Amniotic stem cell (primary cell): Measurements from ENCODE around the gene CPSF4.
A peak's percentile ranks its signal among the peaks of the same experiment; 100 is the strongest.
"Not testable (repeated sequence)": the region's sequence is repeated elsewhere in the genome, so short reads cannot be mapped to it uniquely, and the experiment has no call there.

Source experiments
- DNase-seq: peaks from one replicate; lab custom pipeline; 2025; lab: John Stamatoyannopoulos, UW

The CPSF4 gene

DNA sequence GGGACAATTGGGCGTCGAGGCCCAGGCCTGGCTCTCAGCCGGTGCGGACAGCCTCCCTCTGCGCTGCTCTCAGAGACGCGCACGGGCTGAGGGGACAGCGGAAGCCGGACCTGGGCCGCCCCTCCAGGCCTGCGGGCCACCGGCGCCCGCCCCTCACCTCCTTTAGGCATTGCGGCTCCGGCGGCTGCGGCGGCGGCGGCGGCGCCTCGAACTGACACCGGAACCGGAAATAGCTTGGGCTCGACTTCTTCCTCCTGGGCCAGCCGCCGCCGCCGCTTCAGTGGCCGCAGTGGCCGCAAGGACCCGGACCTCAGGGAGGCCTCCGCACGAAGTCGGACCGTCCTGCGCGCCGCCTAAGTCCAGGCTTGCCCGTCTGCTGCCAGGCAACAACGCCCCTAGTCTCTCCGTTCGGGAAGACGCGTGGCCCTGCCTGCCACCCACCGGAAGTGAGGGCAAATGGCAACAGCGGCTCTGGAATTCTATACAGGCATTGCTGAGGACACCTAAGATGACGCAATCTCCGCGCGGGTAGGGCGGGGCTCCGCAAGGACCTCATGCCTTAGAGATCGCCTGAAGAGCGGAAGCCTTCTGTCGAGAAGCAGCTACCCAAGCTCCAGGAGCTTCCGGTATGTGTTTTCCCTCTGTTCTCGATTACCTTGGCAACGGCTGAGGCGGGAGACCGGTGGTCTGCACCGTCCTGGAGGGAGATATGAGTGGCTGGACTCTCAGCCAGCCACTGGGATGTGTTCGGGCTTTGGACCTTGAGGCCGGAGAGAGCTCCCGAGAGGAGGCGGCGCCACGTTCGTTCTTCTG lies 30.2 kb upstream of the CPSF4 start, which contains the start of the genes BUD31 and PDAP1:
Gene BUD31 (plus strand): TSS at position 591 of the 813 bp plus-strand sequence. CDS start 2,124 bp downstream, outside the sequence.
Gene PDAP1 (minus strand): TSS at position 219 of the 813 bp plus-strand sequence. CDS start 49 bp downstream, at position 170.
- DNase-seq: peak; percentile 88

DNA sequence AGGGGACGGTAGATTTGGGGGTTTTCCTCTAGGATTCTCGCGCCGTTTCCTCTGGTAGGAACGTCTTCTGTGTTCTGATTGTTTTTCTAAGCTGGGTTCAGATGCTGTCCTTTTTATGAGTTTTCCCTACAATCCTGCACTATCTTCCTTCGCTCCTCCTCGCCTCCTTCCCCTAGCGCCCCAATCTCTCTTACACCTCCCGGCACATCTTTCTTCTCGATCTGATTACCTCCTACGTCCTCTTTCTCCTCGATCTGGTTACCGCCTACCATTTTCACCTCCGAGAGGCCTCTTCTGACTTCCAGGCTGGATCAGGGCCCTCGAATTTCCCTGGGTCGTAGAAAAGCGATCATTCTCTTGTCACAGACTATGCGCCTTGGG lies 29.6 kb upstream of the CPSF4 start:
- no peak for DNase-seq

DNA sequence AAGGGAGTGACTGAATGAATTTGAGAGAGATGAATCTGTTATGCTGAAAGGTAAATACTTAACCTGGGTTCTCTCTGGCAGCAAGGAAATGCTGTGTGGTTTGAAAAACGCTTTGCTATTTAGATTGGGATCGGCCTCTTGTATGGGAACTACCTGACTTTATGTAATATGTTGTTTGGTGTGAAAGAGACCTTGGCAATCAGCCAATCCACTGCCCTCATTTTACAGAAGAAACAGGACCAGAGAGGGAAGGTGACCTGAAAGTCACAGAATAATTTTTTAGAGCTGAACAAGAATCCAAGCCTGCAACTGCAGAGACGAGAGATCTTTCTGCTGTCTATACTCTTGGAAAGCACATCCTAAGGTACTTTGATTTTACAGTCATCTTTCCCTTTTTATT lies 28.9 kb upstream of the CPSF4 start:
- no peak for DNase-seq

DNA sequence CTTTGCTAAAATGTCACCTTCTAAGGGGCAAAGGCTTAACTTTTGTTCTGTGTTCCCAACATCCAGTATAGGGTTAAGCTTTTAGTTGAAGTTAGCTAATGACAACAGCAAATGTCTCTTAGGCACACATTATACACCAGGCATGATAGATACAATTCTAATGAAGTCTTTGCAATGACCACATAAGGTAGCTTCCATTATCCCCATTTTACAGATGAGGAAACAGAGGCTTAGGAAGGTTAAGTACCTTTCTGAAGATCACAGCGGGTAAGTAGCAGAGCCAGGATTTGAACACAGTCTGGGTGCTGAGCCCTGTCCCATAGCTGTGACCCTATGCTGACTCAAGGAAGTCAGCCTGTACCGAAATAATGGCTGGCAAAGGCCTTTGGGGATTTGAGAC lies 28.1 kb upstream of the CPSF4 start:
- no peak for DNase-seq

DNA sequence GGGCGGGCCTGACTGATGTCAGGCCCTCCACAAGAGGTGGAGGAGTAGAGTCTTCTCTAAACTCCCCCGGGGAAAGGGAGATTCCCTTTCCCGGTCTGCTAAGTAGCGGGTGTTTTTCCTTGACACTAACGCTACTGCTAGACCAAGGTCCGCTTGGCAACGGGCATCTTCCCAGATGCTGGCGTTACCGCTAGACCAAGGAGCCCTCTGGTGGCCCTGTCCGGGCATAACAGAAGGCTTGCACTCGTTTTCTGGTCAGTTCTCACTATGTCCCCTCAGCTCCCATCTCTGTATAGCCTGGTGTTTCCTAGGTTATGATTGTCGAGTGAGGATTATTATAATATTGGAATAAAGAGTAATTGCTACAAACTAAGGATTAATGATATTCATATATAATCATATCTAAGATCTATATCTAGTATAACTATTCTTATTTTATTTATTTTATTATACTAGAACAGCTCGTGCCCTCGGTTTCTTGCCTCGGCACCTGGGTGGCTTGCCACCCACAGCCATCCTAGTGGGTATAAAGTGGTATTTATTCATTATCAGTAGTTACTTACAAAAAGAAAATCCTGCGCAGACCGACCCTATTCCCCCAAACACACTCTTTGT lies 23.1 kb upstream of the CPSF4 start:
- not testable (repeated sequence) for DNase-seq

DNA sequence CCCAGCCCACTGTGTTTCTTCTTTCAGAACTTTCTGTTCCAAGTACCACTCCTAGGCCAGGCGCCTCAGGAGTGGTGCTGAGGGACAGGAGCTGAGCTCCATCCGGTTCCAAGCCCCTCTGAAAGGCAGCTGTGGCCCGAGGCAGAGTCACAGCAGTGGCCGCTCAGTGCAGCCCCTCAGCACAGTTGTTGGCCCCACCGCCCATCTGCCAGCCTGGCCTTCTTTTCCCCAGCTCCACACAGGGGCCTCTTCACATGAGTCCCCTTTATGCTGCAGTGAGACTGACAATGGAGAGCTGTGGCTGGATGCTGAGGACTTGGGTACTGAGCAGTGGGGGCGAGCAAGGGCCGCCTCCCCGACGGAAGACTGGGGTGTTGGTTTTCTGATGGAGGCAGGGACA lies 20.5 kb upstream of the CPSF4 start:
- no peak for DNase-seq

DNA sequence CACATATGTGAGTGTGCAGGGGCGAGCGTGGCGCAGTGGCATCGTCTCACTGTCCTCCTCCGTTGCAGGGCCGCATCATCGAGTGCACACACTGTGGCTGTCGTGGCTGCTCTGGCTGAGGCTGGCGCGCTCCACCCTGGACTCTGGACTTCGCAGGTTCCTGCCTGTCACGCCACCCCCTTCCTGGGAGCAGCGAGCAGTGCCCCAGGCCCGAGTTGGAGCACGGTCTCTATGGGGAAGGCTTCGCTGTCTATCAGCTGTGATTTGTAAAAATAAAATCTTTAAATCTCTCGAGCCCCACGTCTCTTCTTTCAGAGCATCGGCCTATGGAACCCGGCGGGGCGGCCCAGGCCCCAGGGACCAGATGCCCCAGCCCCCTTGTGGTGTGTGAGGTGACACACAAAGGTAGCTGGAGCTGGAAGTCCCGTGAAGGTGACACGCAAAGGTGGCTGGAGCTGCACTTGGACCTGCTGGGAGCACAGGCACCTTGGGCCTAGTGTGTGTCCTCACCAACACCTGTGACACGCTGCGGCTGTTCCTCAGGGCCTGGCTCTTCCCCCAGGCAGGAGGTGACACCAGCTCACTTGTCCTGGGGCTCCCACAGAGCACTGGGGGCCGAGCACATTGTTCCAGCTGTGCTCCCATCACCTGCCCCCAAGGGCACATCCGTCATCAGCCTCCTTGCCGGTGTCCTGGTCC lies 19.3 kb upstream of the CPSF4 start:
- DNase-seq: no peak

DNA sequence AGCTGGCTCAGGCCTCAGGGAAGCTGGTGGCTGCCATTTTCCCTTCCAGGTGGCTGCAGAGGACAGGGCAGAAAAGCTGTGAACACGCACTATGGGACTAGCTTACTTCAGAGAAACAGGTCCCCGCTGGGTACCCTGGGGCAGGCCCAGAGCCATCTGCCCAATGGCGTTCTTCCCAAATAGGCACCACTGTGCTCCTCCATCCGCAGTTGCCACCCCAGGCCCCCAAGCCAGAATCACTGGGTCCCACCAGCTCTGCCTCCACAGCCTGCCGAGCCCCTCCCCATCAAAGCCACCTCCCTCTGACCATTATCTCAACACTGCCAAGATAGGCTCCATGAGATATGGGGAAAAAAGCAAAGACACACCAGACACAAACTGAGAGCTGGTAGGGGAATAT lies 18.5 kb upstream of the CPSF4 start:
- DNase-seq: no peak

DNA sequence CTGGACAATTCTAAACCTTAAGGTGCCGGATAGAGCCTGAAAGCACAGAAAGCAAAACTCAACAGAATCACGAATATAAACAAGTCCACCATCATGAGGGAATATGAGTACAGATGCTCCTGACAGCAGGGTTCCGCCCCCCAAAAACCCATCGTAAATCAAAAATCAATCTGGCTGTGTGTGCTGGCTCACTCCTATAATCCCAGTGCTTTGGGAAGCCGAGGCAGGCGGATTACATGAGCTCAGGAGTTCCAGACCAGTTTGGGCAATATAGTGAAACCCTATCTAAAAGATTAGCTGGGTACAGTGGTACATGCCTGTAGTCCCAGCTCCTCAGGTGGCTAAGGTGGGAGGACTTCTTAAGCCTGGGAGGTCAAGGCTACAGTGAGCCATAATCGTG lies 17.8 kb upstream of the CPSF4 start:
- DNase-seq: no peak

DNA sequence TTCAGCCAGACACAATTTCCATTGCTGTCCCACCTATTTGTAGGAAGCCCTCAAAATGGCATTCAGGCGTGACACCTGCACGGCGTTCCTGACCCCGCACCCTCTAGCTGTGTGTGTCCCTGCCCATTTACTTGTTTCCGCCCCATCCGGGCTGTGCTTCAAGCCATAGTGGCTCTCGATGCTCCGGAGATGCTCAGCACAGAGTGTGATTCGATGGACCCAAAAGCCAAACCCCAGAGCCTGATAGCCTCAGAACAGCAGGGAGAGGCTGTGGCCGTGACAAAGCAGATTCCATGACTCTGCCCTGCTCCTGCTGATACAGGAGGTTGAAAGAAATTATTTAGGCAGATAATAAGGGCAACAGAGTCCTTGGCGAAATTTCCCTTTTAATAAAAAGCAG lies 16.6 kb upstream of the CPSF4 start:
- no peak for DNase-seq

DNA sequence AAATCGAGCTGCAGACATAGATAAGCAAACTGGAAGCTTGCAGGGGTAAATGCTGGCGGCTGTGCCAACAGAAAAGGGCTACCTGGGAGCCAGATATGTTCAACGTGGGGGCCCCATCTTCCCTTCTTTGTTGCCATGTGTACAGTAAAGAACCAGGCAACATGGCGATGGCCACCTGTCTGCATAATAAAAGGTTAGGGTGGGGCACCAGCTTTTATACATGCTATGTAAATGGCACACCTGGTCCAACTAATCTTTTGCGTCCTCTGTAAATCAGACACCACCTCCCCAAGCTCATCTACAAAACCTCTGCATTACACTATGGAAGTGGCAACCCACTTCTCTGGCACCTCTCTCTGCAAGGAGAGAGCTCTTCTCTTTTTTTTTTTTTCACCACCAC lies 16.1 kb upstream of the CPSF4 start:
- no peak for DNase-seq

DNA sequence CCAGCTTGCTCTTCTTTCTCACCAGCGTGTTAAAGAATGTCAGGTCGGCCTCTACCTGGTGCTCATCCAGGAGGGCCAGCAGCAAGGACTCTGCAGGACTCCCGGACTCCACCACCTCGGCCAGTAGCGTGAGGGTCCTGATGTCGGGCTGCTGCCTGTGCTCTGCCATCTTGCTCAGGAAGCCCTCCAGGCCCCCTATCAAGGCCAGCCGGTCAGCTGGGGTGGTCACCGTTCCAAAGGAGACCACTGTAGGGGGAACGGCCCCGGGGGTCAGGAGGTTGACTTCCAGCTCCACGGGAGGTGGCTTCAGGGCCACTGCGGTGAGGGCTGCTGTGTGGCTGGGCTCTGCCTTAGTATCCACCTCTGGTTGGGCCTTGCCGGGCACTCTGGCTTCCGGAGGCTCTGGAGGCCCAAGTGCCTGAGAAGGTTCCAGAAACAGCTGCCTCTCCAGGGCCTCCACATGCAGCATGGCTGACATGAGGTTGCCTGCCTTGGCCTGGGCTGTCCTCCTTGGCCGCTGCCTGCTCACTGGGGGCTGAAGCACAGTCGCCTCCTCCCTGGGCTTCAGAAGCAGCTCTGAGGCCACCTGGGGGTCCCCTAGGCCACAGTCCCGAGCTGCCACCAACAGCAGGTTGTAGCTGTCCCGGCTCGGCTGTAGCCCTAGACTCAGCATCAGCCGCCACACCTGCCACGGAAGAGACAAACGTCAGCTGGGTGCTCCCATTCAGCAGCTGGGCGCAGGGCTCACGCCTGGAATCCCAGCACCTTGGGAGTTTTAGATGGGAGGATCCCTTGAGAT lies 13.6 kb upstream of the CPSF4 start:
- no peak for DNase-seq

DNA sequence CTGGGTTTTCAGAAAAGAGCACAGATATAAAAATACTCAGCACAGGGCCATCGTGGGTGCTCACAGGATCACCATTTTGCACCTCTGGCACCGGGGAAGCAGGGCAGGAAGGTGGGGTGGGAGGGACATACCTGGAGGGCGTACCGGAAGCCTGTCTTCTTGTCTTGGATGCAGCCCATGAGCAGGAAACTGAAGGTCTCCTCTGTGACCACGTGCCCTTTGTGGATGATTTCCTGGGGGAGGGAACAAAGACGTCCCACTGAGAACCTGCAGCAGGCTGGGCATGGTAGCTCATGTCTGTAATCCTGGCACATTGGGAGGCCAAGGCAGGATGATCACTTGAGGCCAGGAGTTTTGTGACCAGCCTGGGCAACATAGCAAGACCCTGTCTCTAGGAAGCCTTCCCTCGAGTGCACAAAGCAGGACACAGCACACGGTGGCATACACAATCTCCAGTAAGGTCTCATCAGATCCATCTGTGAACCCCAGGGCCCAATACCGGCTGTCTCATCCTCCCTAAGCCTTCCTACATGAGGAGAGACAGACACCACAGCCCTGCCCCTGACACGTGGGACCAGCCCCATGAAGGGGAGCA lies 9.7 kb upstream of the CPSF4 start:
- DNase-seq: no peak

DNA sequence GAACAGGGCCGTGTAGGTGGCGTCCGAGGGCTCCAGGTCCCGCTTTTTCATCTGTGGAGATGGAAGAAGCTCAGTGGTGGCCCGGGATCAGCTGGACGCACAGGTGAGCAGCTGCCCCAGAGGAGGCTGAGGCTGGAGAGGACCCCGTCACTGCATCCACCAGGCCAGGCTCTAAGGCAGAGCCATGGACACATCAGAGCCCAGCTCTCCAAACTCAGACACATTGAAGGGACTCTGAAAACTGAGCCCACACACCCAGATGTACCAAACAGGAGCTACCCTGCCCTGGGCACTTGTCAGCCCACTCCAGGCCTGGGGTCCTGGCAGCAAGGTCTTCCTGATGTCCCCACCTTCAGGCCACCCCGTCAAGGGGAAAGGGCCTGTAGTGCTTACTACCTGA lies 9.0 kb upstream of the CPSF4 start:
- DNase-seq: no peak

DNA sequence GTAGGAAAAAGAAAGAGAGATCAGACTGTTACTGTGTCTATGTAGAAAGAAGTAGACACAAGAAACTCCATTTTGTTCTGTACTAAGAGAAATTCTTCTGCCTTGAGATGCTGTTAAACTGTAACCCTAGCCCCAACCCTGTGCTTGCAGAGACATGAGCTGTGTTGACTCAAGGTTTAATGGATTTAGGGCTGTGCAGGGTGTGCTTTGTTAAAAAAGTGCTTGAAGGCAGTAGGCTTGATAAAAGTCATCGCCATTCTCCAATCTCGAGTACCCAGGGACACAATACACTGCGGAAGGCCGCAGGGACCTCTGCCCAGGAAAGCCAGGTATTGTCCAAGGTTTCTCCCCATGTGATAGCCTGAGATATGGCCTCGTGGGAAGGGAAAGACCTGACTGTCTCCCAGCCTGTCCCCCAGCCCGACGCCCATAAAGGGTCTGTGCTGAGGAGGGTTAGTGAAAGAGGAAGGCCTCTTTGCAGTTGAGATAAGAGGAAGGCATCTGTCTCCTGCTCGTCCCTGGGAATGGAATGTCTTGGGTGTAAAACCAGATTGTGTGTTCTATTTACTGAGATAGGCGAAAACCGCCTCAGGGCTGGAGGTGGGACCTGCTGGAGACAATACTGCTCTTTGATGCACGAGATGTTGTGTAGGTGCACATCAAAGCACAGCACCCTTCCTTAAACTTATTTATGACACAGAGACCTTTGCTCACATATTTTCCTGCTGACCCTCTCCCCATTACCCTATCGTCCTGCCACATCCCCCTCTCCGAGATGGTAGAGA lies 6.8 kb upstream of the CPSF4 start:
- not testable (repeated sequence) for DNase-seq

DNA sequence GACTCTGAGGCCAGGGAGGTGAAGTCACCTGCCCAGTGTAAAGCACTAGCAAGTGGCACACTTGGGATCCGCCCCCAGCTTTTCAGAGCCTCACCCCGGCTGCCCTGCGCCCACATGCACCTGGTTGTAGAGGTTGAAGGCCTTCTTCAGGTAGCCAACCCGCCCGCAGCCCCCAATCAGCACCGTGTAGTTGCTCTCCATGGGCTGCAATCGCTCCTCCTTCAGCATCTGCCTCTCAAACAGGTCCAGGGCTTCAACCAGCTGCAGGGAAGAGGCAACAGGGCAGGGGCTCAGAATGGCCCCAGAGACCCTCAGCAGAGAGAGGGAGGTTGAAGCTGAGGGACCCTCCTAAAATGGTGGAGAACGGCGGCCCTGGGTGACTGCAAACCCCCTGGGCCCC lies 5.6 kb upstream of the CPSF4 start:
- no peak for DNase-seq

DNA sequence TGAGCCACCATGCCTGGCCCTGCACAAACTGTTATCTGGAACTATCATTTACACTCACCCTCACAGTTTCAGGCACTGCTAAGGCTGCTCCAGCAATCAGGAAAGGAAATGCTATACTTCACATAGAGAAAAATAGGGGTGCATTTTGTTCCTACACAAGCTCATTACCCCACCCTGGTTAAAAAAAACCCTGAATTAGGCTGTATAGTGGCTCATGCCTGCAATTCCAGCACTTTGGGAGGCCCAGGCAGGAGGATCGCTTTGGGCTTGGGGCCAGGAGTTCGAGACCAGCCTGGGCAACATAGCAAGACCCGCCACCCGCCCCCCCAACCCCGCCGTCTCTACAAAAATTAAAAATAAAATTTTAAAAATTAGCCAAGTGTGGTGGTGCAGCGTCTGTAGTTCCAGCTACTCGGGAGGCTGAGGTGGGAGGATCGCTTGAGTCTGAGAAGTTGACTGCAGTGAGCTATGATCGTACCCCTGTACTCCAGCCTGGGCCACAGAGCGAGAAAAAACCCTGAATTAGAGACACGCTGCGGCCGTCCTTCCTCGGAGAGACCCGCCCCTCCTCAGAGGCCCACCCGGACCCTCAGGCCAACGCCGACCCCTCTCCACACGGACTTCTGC lies 684 bp upstream of the CPSF4 start:
- DNase-seq: no peak

DNA sequence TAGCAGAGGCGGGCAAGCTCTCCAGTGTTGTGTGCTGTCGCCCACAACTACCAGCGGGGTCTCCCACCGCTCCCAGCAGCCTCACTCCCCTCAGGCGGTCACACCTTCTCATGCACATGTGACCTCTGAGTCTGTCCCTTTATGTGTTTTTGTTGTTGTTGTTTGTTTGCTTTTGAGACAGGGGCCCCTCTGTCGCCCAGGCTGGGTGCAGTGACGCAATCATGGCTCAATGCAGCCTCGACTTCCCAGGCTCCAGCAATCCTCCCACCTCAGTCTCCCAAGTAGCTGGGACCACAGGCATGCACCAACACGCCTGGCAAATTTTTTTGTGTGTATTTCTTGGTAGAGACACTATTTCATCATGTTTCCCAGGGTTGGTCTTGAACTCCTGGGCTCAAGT lies 1.5 kb downstream of the CPSF4 start:
- DNase-seq: no peak

DNA sequence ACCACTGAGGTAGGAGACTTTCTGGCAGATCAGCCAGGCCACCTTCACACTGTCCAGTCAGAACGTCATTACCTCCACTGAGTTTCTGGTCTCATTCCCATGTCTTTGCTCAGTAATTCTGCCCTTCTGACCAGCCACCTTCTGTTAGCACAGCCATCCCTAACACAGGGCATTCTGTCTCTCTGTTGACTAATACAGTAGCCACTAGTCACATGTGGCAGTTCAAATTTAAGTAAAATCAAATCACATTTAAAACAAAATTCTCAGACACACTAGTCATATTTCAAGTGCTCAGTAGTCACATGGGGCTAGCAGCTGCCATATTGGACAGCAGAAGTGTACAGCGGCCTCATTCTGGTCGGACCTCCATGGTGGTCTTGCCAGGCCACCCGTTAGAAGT lies 7.4 kb downstream of the CPSF4 start:
- DNase-seq: no peak

DNA sequence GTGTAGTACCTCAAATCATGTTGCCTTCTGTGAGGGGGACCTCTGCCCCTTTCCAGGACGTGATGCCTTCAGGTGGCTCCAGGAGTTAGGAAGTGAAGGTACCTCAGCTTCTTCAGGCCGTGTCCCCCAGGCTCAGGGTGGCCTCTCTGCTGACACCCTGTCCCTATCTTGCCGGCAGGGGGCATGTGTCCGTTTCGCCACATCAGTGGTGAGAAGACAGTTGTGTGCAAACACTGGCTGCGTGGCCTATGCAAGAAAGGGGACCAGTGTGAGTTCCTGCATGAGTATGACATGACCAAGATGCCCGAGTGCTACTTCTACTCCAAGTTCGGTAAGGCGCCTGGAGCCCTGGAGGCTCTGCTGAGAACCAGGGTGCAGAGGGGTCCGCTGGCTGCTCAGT lies 9.2 kb downstream of the CPSF4 start:
- no peak for DNase-seq

DNA sequence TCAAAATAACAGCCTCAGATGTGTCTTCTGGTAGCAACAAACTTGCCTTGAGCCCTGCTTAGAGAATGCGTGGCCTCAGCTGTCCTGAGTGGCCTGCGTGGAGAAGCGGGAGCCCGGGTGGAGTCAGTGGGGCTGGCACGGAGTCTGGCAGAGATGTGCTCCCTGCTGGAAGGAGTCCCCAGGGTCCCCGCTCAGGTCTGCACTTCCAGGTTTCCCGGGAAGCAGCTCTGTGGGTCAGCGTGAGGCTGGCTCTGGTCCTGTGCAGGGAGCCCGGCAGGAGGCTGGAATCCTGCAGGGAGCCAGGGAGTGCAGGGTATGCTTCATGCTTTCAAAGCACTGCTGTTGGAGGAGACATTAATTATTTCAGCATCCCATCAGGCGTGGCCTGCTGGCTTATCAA lies 10.1 kb downstream of the CPSF4 start:
- DNase-seq: no peak
